ENCODE results near the gene SULT1A1.

The SULT1A1 gene

DNA sequence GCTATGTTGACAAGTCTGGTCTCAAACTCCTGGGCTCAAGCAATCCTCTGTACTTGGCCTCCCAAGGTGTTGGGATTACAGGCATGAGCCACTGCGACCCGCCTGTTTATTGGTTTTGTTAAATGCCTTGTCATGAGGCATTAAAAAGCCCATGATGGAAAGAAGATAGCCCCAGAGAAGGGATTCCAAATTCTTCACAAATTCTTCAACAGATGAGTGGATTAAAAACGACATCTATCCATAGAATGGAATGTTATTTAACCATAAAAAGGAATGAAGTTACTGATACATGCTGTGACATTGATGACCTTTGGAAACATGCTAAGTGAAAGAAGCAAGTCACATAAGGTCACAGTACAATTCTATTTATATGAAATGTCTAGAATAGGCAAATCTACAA, 51.4 kb downstream of the SULT1A1 start:
- DNase-seq (ENCODE audit: low read depth): no peak

DNA sequence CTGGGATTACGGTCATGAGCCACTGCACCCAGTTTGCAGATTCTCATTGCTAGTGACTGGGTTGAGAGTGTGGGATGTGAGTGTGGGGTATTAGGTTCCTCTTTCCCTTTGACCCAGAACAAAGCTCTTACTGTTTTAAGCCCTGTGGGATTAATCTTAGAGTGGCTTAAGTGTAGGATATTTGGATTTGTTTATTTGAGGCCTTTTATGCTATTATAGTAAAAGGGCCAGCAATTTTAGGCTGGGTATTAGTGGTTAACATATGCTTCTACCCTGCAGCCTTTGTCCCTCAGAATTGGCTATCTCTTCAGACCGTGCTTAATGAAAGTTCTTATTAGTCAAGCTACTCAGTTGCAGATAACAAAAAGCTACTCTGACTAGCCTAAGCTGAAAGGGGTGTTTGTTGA, 52.9 kb downstream of the SULT1A1 start:
- DNase-seq (ENCODE audit: low read depth): no peak

DNA sequence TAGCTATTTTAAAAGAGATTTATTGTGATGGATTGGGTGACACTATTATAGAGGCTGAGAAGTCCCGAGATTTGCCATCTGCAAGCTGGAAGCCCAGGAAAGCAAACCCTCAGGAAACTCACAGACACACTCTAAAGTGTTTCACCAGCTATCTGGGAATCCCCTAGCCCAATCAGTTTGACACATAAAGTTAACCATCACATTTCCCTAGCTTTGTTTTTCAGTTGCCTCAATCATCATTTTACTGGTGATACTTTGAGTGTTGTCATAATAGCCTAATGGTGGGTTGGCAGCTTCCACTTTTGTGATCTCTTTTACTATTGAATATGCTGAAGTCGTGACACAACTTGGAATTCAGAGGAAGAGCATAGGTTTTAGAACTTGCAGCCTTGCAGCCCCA, 54.3 kb downstream of the SULT1A1 start:
- no peak for DNase-seq (ENCODE audit: low read depth)
